HepG2 (cell line): ENCODE measurements around the gene KCNH6. TPM values are rescaled to one million over a fixed set of nuclear protein-coding genes. Genes with fewer than 3 reads are reported as not detected.

Experiments used
- ELF1 ChIP-seq: sonication (generic); formaldehyde crosslinking; IDR thresholded peaks from 2 replicates; pipeline ENCODE4 v1.4.0; 2020; ENCODE audit warnings: missing genetic modification reagents
- EZH2 ChIP-seq: conservative IDR thresholded peaks from 2 replicates; pipeline ENCODE4 v1.6.1; 2012; ENCODE audit warnings: mild to moderate bottlenecking, low read depth, low read length, moderate library complexity
- KAT7 ChIP-seq: IDR thresholded peaks from 2 replicates; pipeline ENCODE4 v1.6.1; 2018; ENCODE audit warnings: borderline replicate concordance, missing compliant biosample characterization
- PHF20 ChIP-seq: sonication (generic); formaldehyde crosslinking; IDR thresholded peaks from 2 replicates; pipeline ENCODE4 v1.5.0; 2020; ENCODE audit warnings: mild to moderate bottlenecking, missing genetic modification reagents
- PLSCR1 ChIP-seq: sonication (generic); formaldehyde crosslinking; IDR thresholded peaks from 2 replicates; pipeline ENCODE4 v1.5.0; 2020; ENCODE audit warnings: missing genetic modification reagents, mild to moderate bottlenecking, borderline replicate concordance
- PTBP1 ChIP-seq: fragments of 200-400 bp; formaldehyde crosslinking; IDR thresholded peaks from 2 replicates; pipeline ENCODE4 v1.6.1; 2018; ENCODE audit warnings: low read length, low read depth; ENCODE audit not compliant: poor library complexity, severe bottlenecking
- RXRB ChIP-seq: IDR thresholded peaks from 2 replicates; pipeline ENCODE4 v1.6.1; 2016; ENCODE audit warnings: borderline replicate concordance, missing genetic modification reagents, missing compliant biosample characterization
- SMYD3 ChIP-seq: sonication (generic); formaldehyde crosslinking; IDR thresholded peaks from 2 replicates; pipeline ENCODE4 v1.8.1; 2023; ENCODE audit warnings: mild to moderate bottlenecking, missing genetic modification reagents
- SPEN ChIP-seq: sonication (generic); formaldehyde crosslinking; IDR thresholded peaks from 2 replicates; pipeline ENCODE4 v1.5.1; 2020; ENCODE audit warnings: low read depth, mild to moderate bottlenecking, missing genetic modification reagents
- XRCC5 ChIP-seq: fragments of 200-400 bp; formaldehyde crosslinking; optimal IDR thresholded peaks from 2 replicates; pipeline ENCODE3; 2017; ENCODE audit warnings: mild to moderate bottlenecking, low read length
- ZKSCAN8 ChIP-seq: IDR thresholded peaks from 2 replicates; pipeline ENCODE4 v1.6.1; 2016; ENCODE audit warnings: borderline replicate concordance, missing genetic modification reagents, missing compliant biosample characterization
- ZNF124 ChIP-seq: sonication (generic); formaldehyde crosslinking; IDR thresholded peaks from 2 replicates; pipeline ENCODE4 v1.4.0; 2020; ENCODE audit warnings: missing genetic modification reagents
- ZNF138 ChIP-seq: sonication (generic); formaldehyde crosslinking; IDR thresholded peaks from 2 replicates; pipeline ENCODE4 v1.5.0; 2020; ENCODE audit warnings: mild to moderate bottlenecking, low read depth, missing genetic modification reagents
- ZNF230 ChIP-seq: sonication (generic); formaldehyde crosslinking; IDR thresholded peaks from 2 replicates; pipeline ENCODE4 v1.4.0; 2020; ENCODE audit warnings: mild to moderate bottlenecking, missing genetic modification reagents
- ZNF33A ChIP-seq: sonication (generic); formaldehyde crosslinking; IDR thresholded peaks from 2 replicates; pipeline ENCODE4 v1.5.1; 2020; ENCODE audit warnings: missing genetic modification reagents, mild to moderate bottlenecking, moderate library complexity, borderline replicate concordance
- ZNF44 ChIP-seq: sonication (generic); formaldehyde crosslinking; IDR thresholded peaks from 2 replicates; pipeline ENCODE4 v1.5.1; 2020; ENCODE audit warnings: mild to moderate bottlenecking, missing genetic modification reagents
- ZNF619 ChIP-seq: sonication (generic); formaldehyde crosslinking; IDR thresholded peaks from 2 replicates; pipeline ENCODE4 v1.4.0; 2020; ENCODE audit warnings: mild to moderate bottlenecking, missing genetic modification reagents
- ZNF746 ChIP-seq: sonication (generic); formaldehyde crosslinking; IDR thresholded peaks from 2 replicates; pipeline ENCODE4 v1.8.0; 2022; ENCODE audit warnings: mild to moderate bottlenecking, missing genetic modification reagents
- ZNF839 ChIP-seq: sonication (generic); formaldehyde crosslinking; IDR thresholded peaks from 2 replicates; pipeline ENCODE4 v1.4.0; 2020; ENCODE audit warnings: missing genetic modification reagents, mild to moderate bottlenecking, borderline replicate concordance
- polyA plus RNA-seq, 8 experiments: library from polyadenylated mRNA; depleted of rRNA in 3 of 8; stranded (reverse) in 7 of 8; unstranded in 1 of 8; fragments of >200 nt; fragmentation: Illumina TruSeq in 4 of 8; extraction: Trizol in 4 of 8; gene quantifications; 2 replicates each; pipeline versions ENCODE4 v1.2.1 to v1.2.3, GENCODE V29; 2011 to 2016; ENCODE audit warnings: low read depth in 4 of 8, missing spikeins in 1 of 8, mixed read lengths in 1 of 8; ENCODE audit not compliant: insufficient read depth in 1 of 8
- total RNA-seq, 5 experiments: library from RNA; depleted of rRNA; stranded (reverse); fragments of >200 nt; fragmentation: Illumina TruSeq; extraction: Trizol; gene quantifications; 2 replicates each; pipeline ENCODE4 v1.2.3, GENCODE V29; 2016; ENCODE audit warnings: low read depth in 1 of 5
- TF ChIP-seq, protein P1 (sequence below): sonication (generic); formaldehyde crosslinking; IDR thresholded peaks from 2 replicates; pipeline ENCODE4 v1.5.1; 2020; ENCODE audit warnings: mild to moderate bottlenecking, missing genetic modification reagents, borderline replicate concordance
- TF ChIP-seq, protein P2 (sequence below): sonication (generic); formaldehyde crosslinking; IDR thresholded peaks from 2 replicates; pipeline ENCODE4 v1.5.0; 2020; ENCODE audit warnings: mild to moderate bottlenecking, missing genetic modification reagents
- TF ChIP-seq, protein P3 (sequence below): sonication (generic); formaldehyde crosslinking; IDR thresholded peaks from 2 replicates; pipeline ENCODE4 v1.8.1; 2023; ENCODE audit warnings: mild to moderate bottlenecking, missing genetic modification reagents

KCNH6 gene
- total and polyA plus RNA-seq, 2 of the 13 experiments (the other 11 are each of a cell fraction or from before 2014, with no cell fraction given), result 0.05 to 0.18 TPM

GRCh38 chr17:63519972-63520882, 2.9 kb upstream of the KCNH6 start (continued):
- TF ChIP-seq SPEN (CRISPR knock-in tag) (peak; percentile 66; the same call in 1 of the 2 replicates), PTBP1 (no peak), PLSCR1 (CRISPR knock-in tag) (no peak), ZKSCAN8 (CRISPR knock-in tag) (peak; percentile 35; the same call in 1 of the 2 replicates), ZNF44 (no peak; the same call in 1 of the 2 replicates), ZNF746 (CRISPR knock-in tag) (peak; percentile 95), XRCC5 (peak; percentile 82), ELF1 (CRISPR knock-in tag) (peak; percentile 56), PHF20 (no peak), ZNF33A (CRISPR knock-in tag) (peak; percentile 88; the same call in 1 of the 2 replicates), RXRB (CRISPR knock-in tag) (peak; percentile 88), SMYD3 (CRISPR knock-in tag) (peak; percentile 83; the same call in 1 of the 2 replicates), KAT7 (CRISPR knock-in tag) (0 out of 2 replicates have a peak, but pooled peaks have one; percentile 7), ZNF230 (no peak), ZNF124 (CRISPR knock-in tag) (peak; percentile 81), EZH2 (no peak), ZNF839 (CRISPR knock-in tag) (no peak), ZNF619 (CRISPR knock-in tag) (0 out of 2 replicates have a peak, but pooled peaks have one; percentile 72), ZNF138 (CRISPR knock-in tag) (no peak)
- TF ChIP-seq, protein P1, sequence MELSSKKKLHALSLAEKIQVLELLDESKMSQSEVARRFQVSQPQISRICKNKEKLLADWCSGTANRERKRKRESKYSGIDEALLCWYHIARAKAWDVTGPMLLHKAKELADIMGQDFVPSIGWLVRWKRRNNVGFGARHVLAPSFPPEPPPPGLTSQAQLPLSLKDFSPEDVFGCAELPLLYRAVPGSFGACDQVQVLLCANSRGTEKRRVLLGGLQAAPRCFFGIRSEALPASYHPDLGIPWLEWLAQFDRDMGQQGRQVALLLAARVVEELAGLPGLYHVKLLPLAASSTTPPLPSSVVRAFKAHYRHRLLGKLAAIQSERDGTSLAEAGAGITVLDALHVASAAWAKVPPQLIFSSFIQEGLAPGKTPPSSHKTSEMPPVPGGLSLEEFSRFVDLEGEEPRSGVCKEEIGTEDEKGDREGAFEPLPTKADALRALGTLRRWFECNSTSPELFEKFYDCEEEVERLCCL, result no peak
- TF ChIP-seq, protein P2, sequence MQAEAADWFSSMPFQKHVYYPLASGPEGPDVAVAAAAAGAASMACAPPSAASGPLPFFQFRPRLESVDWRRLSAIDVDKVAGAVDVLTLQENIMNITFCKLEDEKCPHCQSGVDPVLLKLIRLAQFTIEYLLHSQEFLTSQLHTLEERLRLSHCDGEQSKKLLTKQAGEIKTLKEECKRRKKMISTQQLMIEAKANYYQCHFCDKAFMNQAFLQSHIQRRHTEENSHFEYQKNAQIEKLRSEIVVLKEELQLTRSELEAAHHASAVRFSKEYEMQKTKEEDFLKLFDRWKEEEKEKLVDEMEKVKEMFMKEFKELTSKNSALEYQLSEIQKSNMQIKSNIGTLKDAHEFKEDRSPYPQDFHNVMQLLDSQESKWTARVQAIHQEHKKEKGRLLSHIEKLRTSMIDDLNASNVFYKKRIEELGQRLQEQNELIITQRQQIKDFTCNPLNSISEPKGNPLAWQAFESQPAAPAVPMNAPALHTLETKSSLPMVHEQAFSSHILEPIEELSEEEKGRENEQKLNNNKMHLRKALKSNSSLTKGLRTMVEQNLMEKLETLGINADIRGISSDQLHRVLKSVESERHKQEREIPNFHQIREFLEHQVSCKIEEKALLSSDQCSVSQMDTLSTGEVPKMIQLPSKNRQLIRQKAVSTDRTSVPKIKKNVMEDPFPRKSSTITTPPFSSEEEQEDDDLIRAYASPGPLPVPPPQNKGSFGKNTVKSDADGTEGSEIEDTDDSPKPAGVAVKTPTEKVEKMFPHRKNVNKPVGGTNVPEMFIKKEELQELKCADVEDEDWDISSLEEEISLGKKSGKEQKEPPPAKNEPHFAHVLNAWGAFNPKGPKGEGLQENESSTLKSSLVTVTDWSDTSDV (CRISPR knock-in tag), result no peak
- TF ChIP-seq, protein P3, sequence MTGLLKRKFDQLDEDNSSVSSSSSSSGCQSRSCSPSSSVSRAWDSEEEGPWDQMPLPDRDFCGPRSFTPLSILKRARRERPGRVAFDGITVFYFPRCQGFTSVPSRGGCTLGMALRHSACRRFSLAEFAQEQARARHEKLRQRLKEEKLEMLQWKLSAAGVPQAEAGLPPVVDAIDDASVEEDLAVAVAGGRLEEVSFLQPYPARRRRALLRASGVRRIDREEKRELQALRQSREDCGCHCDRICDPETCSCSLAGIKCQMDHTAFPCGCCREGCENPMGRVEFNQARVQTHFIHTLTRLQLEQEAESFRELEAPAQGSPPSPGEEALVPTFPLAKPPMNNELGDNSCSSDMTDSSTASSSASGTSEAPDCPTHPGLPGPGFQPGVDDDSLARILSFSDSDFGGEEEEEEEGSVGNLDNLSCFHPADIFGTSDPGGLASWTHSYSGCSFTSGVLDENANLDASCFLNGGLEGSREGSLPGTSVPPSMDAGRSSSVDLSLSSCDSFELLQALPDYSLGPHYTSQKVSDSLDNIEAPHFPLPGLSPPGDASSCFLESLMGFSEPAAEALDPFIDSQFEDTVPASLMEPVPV (CRISPR knock-in tag), result peak; percentile 62; the same call in 1 of the 2 replicates
